Nephron (organoid): ENCODE data around the gene CAMTA1.

Experiments used
- H3K27ac Mint-ChIP-seq, 3 experiments: 2 replicates each; pipeline ENCODE4 v1.8.0; 2020; ENCODE audit warnings: mixed read lengths in 3 of 3, mild to moderate bottlenecking in 2 of 3, moderate library complexity in 1 of 3
- H3K27me3 Mint-ChIP-seq: 2 replicates; pipeline ENCODE4 v1.8.0; 2021; ENCODE audit warnings: low read depth, mild to moderate bottlenecking, moderate library complexity, mixed read lengths
- H3K36me3 Mint-ChIP-seq: 2 replicates; pipeline ENCODE4 v1.8.0; 2020; ENCODE audit warnings: low read depth, mixed read lengths
- H3K4me1 Mint-ChIP-seq: 2 replicates; pipeline ENCODE4 v1.8.0; 2020; ENCODE audit warnings: mixed read lengths
- H3K4me3 Mint-ChIP-seq, 3 experiments: 2 replicates each; pipeline ENCODE4 v1.8.0; 2020; ENCODE audit warnings: mild to moderate bottlenecking in 3 of 3, mixed read lengths in 3 of 3, moderate library complexity in 2 of 3
- H3K9me3 Mint-ChIP-seq: 2 replicates; pipeline ENCODE4 v1.8.0; 2020; ENCODE audit warnings: mixed read lengths
- CTCF ChIP-seq, 3 experiments: fragments of 200-600 bp; sonication (generic); IDR thresholded peaks; one replicate each; pipeline ENCODE4 v1.5.0; 2021; ENCODE audit warnings: antibody characterized with exemption in 3 of 3; ENCODE audit not compliant: unreplicated experiment in 3 of 3

Gene CAMTA1

GRCh38 chr1:7555391-7556185, 770.3 kb downstream of the CAMTA1 start:
- Mint-ChIP-seq H3K4me3 (peak overlapping the region in 1 of 3 experiments; percentile 23), H3K9me3 (peaks cover 7% of the 10 kb centered on the region), H3K4me1 (peaks cover 63% of the 10 kb centered on the region), H3K27ac (peak overlapping the region in 1 of 3 experiments; percentile 41), H3K36me3 (peaks cover 12% of the 10 kb centered on the region), H3K27me3 (peaks cover 40% of the 10 kb centered on the region)
- no peak for TF ChIP-seq CTCF (IDR thresholded peaks at IDR 0.05; ENCODE audit: unreplicated experiment in 3 of 3)

GRCh38 chr1:7557301-7557891, 772.1 kb downstream of the CAMTA1 start:
- Mint-ChIP-seq H3K36me3 (peaks cover 12% of the 10 kb centered on the region), H3K4me3 (peak overlapping the region in 2 of 3 experiments; percentile 16 to 71), H3K9me3 (peaks cover 7% of the 10 kb centered on the region), H3K4me1 (peaks cover 53% of the 10 kb centered on the region), H3K27ac (peak overlapping the region in 2 of 3 experiments; percentile 88 to 91), H3K27me3 (peaks cover 47% of the 10 kb centered on the region)
- TF ChIP-seq CTCF (IDR thresholded peaks at IDR 0.05; ENCODE audit: unreplicated experiment in 3 of 3), result no peak

- Mint-ChIP-seq H3K27ac (peak overlapping the region in 1 of 3 experiments; percentile 91), H3K36me3 (peaks cover 9% of the 10 kb centered on the region), H3K4me3 (no peak overlapping the region), H3K27me3 (peaks cover 48% of the 10 kb centered on the region), H3K9me3 (peaks cover 5% of the 10 kb centered on the region), H3K4me1 (peaks cover 51% of the 10 kb centered on the region)
- TF ChIP-seq CTCF (IDR thresholded peaks at IDR 0.05; ENCODE audit: unreplicated experiment in 3 of 3), result no peak
Observed at GRCh38 chr1:7558041-7558461, 772.8 kb downstream of the CAMTA1 start.

GRCh38 chr1:7558481-7558880, 773.2 kb downstream of the CAMTA1 start:
- Mint-ChIP-seq H3K27me3 (peaks cover 48% of the 10 kb centered on the region), H3K36me3 (peaks cover 8% of the 10 kb centered on the region), H3K4me1 (peaks cover 49% of the 10 kb centered on the region), H3K4me3 (no peak overlapping the region), H3K9me3 (peaks cover 4% of the 10 kb centered on the region), H3K27ac (no peak overlapping the region)
- TF ChIP-seq CTCF (IDR thresholded peaks at IDR 0.05; ENCODE audit: unreplicated experiment in 3 of 3), result no peak

GRCh38 chr1:7558921-7559869, 773.9 kb downstream of the CAMTA1 start:
- Mint-ChIP-seq H3K9me3 (peaks cover 3% of the 10 kb centered on the region), H3K27ac (peak overlapping the region in 1 of 3 experiments; percentile 44), H3K4me1 (peaks cover 44% of the 10 kb centered on the region), H3K27me3 (peaks cover 43% of the 10 kb centered on the region), H3K4me3 (no peak overlapping the region), H3K36me3 (peaks cover 7% of the 10 kb centered on the region)
- no peak for TF ChIP-seq CTCF (IDR thresholded peaks at IDR 0.05; ENCODE audit: unreplicated experiment in 3 of 3)
